ENCODE measurements around the gene HDAC9.

The HDAC9 gene

GRCh38 chr7:18996583-18996982 lies 501.0 kb downstream of the HDAC9 start:
- no peak overlapping the region for H3K4me3 ChIP-seq (replicated peaks; ENCODE audit: low read depth, low read length)
- no peak for TF ChIP-seq CTCF (IDR thresholded peaks at IDR 0.05; ENCODE audit: low read depth, low read length, missing control alignments)
- no peak for DNase-seq (ENCODE audit: extremely low read depth, low read depth)

- no peak overlapping the region for H3K4me3 ChIP-seq (replicated peaks; ENCODE audit: low read depth, low read length)
- no peak for DNase-seq (ENCODE audit: extremely low read depth, low read depth)
- no peak for TF ChIP-seq CTCF (IDR thresholded peaks at IDR 0.05; ENCODE audit: low read depth, low read length, missing control alignments)
Observed at GRCh38 chr7:18997477-18998150, 502.1 kb downstream of the HDAC9 start.

GRCh38 chr7:19000410-19000809 lies 504.9 kb downstream of the HDAC9 start:
- H3K4me3 ChIP-seq (replicated peaks; ENCODE audit: low read depth, low read length) = no peak overlapping the region
- no peak for DNase-seq (ENCODE audit: extremely low read depth, low read depth)
- TF ChIP-seq CTCF (IDR thresholded peaks at IDR 0.05; ENCODE audit: low read depth, low read length, missing control alignments) = no peak

DNA sequence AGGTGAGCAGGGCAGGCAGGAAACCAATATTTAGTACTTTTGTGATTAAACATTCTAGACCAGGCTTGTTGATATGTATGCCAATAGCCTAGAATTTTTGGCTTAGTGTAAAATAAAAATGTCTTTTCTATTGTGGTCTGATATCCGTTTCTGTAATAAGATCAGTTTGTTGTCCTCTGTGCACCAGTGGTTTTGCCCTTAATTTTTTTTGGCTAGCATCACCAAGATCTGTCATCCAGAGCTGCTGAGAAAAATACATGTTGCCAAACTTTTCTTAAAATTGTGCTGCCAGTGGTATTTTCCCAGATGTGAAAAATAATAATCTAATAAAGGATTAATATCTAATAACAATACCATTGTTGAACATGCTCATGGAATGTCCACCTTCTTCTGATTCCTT lies 506.3 kb downstream of the HDAC9 start:
- H3K4me3 ChIP-seq (replicated peaks; ENCODE audit: low read depth, low read length) = no peak overlapping the region
- no peak for DNase-seq (ENCODE audit: extremely low read depth, low read depth)
- TF ChIP-seq CTCF (IDR thresholded peaks at IDR 0.05; ENCODE audit: low read depth, low read length, missing control alignments) = no peak

DNA sequence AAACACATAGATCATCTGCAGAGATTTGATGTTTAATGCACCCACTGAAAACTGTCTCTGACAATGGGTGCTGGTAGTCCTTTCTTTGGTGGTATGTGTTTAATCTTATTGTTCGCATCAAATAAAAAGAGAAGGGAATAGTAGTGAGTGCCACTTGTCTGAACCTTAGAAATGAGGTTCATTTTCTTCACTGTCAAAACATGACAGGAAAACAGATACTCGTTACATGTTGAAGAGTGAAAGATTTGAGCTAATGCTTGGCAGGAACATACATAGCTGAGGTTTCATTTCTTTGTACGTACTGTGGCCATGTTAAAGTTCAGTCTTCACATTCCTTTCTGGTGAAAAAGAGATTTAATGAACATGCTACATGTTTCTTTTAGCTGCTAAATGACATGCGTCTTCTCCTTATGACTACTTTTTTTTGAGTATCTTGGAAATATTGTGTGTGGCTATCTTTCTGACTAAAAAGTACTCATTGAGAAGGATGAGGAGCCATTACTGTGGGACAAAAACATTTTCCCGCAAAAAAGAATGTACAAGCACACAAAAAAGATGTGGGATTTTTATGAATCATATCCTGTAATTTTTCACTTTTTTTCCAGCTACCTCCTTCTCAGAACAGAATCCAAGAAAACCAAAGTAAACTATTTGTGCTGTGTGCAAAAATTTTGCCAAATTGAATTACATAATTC lies 513.8 kb downstream of the HDAC9 start:
- no peak overlapping the region for H3K4me3 ChIP-seq (replicated peaks; ENCODE audit: low read depth, low read length)
- no peak for DNase-seq (ENCODE audit: extremely low read depth, low read depth)
- no peak for TF ChIP-seq CTCF (IDR thresholded peaks at IDR 0.05; ENCODE audit: low read depth, low read length, missing control alignments)

- no peak for DNase-seq (ENCODE audit: extremely low read depth, low read depth)
- no peak for TF ChIP-seq CTCF (IDR thresholded peaks at IDR 0.05; ENCODE audit: low read depth, low read length, missing control alignments)
- H3K4me3 ChIP-seq (replicated peaks; ENCODE audit: low read depth, low read length) = no peak overlapping the region
Observed at GRCh38 chr7:19009936-19010280, 514.4 kb downstream of the HDAC9 start.
